GM18951 (cell line): ENCODE measurements around the gene PRG2.
"Not testable (repeated sequence)": the region's sequence is repeated elsewhere in the genome, so short reads cannot be mapped to it uniquely, and the experiment has no call there.

ENCODE experiments used
- POLR2A ChIP-seq: IDR thresholded peaks from 4 replicates; pipeline ENCODE4 v1.6.1; 2011; ENCODE audit warnings: mild to moderate bottlenecking; ENCODE audit not compliant: insufficient read length, insufficient read depth; ENCODE audit errors: extremely low read depth
- in situ Hi-C: fragments of 300-500 bp; cut with MboI; formaldehyde crosslinking; loops from one replicate; pipeline ENCODE4 v1.12.0; 2022; ENCODE audit warnings: low sequenced_read_pairs, mixed read lengths, inconsistent platforms; ENCODE audit not compliant: unreplicated experiment

PRG2 gene

GRCh38 chr11:57348636-57349313 is 41.7 kb downstream of the PRG2 start:
- TF ChIP-seq POLR2A = no peak
- in situ Hi-C loops = no loop called here

- no peak for TF ChIP-seq POLR2A
- in situ Hi-C loops = no loop called here
These were observed 42.4 kb downstream of the PRG2 start for GRCh38 chr11:57348052-57348451.

GRCh38 chr11:57347336-57347735 is 43.1 kb downstream of the PRG2 start:
- in situ Hi-C loops = no loop called here
- no peak for TF ChIP-seq POLR2A

- in situ Hi-C loops = no loop called here
- TF ChIP-seq POLR2A = no peak
These were observed 44.8 kb downstream of the PRG2 start for GRCh38 chr11:57345555-57346211.

GRCh38 chr11:57344826-57345225 is 45.6 kb downstream of the PRG2 start:
- in situ Hi-C loops = no loop called here
- no peak for TF ChIP-seq POLR2A

- TF ChIP-seq POLR2A = no peak
- in situ Hi-C loops = no loop called here
These were observed 46.6 kb downstream of the PRG2 start for GRCh38 chr11:57343825-57344224.

- in situ Hi-C loops = no loop called here
- TF ChIP-seq POLR2A = no peak
These were observed 47.7 kb downstream of the PRG2 start for GRCh38 chr11:57342702-57343101.

- no peak for TF ChIP-seq POLR2A
- in situ Hi-C loops = no loop called here
These were observed 49.1 kb downstream of the PRG2 start for GRCh38 chr11:57341250-57341808.

- no peak for TF ChIP-seq POLR2A
- in situ Hi-C loops = no loop called here
These were observed 50.3 kb downstream of the PRG2 start for GRCh38 chr11:57340039-57340615.

- TF ChIP-seq POLR2A = no peak
- in situ Hi-C loops = no loop called here
These were observed 51.1 kb downstream of the PRG2 start for GRCh38 chr11:57339328-57339727.

- no peak for TF ChIP-seq POLR2A
- in situ Hi-C loops = no loop called here
These were observed 52.3 kb downstream of the PRG2 start, which contains the start of gene P2RX3 for GRCh38 chr11:57338142-57338541. Gene P2RX3 (plus strand): TSS chr11:57338352. CDS start chr11:57338551, 199 bp downstream.

GRCh38 chr11:57336856-57337255 is 53.6 kb downstream of the PRG2 start:
- in situ Hi-C loops = not testable (repeated sequence)
